ENCODE results near the gene MAB21L3. TPM values are rescaled to one million over a fixed set of nuclear protein-coding genes. Genes with fewer than 3 reads are reported as not detected.

Gene MAB21L3
- total and polyA plus RNA-seq, 2 of the 13 experiments (the other 11 are each of a cell fraction or from before 2014, with no cell fraction given), result 0.55 to 4.1 TPM

DNA sequence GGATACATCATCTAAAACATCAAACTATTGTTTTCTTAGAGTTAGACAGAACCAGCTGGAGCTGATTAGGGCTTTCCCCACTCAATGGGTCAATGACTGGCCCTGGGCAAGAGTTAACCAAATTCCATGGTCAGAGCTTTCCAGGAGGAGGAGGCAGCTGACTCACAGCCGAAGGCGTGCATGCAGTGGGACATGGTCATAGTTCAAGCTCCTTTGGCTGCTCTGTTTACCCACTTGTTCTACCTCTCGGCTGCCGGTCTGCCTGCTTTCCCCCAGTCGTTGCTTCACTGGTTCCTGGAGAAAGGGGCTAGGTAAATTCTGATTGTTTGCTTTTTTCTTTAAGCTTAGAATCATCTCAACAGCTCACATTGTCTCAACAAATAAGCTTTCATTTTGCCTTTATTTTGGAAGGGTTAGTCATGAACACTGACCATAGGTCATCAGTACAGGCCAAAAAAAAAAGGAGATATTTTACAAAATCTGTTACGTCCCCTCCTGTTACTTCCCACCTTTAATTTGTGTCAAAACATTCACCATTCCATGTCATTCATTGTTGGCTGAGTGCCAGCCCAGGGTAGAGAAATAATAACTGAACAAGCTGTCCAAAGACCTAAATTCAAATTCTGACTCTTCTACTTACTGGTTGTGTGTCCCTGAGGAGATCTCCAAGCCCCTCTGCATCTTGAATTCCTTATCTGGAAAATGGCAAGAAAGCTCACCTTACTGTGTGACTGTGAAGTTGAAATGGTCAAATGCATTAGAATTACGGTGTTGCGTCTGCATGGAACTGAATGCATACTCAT, 12.0 kb downstream of the MAB21L3 start (continued):
- TF ChIP-seq ZNF788 (CRISPR knock-in tag; IDR thresholded peaks at IDR 0.05; ENCODE audit: borderline replicate concordance) (peak; percentile 56; the same call in 1 of the 2 replicates), ELF4 (CRISPR knock-in tag; IDR thresholded peaks at IDR 0.05; ENCODE audit: borderline replicate concordance) (no peak), SNRNP70 (IDR thresholded peaks at IDR 0.05; ENCODE audit: low read depth, low read length) (no peak), ZNF484 (CRISPR knock-in tag; IDR thresholded peaks at IDR 0.05; ENCODE audit: borderline replicate concordance, low read depth) (no peak), REL (CRISPR knock-in tag; conservative IDR thresholded peaks at IDR 0.05) (no peak), KAT7 (CRISPR knock-in tag; IDR thresholded peaks at IDR 0.05; ENCODE audit: borderline replicate concordance) (peak; percentile 15; the same call in 1 of the 2 replicates), PRDM4 (CRISPR knock-in tag; IDR thresholded peaks at IDR 0.05; ENCODE audit: borderline replicate concordance) (no peak), PAWR (CRISPR knock-in tag; IDR thresholded peaks at IDR 0.05; ENCODE audit: borderline replicate concordance) (no peak), TCF12 (IDR thresholded peaks at IDR 0.05) (no peak), TCF12 (CRISPR knock-in tag; IDR thresholded peaks at IDR 0.05) (no peak), HOXD1 (CRISPR knock-in tag; IDR thresholded peaks at IDR 0.05) (0 out of 2 replicates have a peak, but pooled peaks have one; percentile 28), FOXM1 (CRISPR knock-in tag; IDR thresholded peaks at IDR 0.05) (no peak), HIVEP1 (CRISPR knock-in tag; IDR thresholded peaks at IDR 0.05) (0 out of 2 replicates have a peak, but pooled peaks have one; percentile 46), RNF2 (conservative IDR thresholded peaks at IDR 0.05; ENCODE audit: low read depth) (no peak), ZNF264 (CRISPR knock-in tag; IDR thresholded peaks at IDR 0.05) (peak; percentile 90), ZNF496 (CRISPR knock-in tag; IDR thresholded peaks at IDR 0.05; ENCODE audit: insufficient replicate concordance) (no peak), ZNF276 (CRISPR knock-in tag; IDR thresholded peaks at IDR 0.05; ENCODE audit: low read depth) (no peak), DNMT1 (CRISPR knock-in tag; IDR thresholded peaks at IDR 0.05) (no peak), GPBP1L1 (CRISPR knock-in tag; IDR thresholded peaks at IDR 0.05) (no peak), MTA3 (CRISPR knock-in tag; IDR thresholded peaks at IDR 0.05) (no peak), TEAD3 (CRISPR knock-in tag; optimal IDR thresholded peaks at IDR 0.05; ENCODE audit: borderline replicate concordance) (peak; percentile 96), ZNF691 (CRISPR knock-in tag; IDR thresholded peaks at IDR 0.05; ENCODE audit: borderline replicate concordance, low read depth) (no peak)
- TF ChIP-seq, protein P1, sequence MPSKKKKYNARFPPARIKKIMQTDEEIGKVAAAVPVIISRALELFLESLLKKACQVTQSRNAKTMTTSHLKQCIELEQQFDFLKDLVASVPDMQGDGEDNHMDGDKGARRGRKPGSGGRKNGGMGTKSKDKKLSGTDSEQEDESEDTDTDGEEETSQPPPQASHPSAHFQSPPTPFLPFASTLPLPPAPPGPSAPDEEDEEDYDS (CRISPR knock-in tag; IDR thresholded peaks at IDR 0.05), result 0 out of 2 replicates have a peak, but pooled peaks have one; percentile 19
